Posterior vena cava (tissue), 2 donors: ENCODE measurements around the gene FPR3. TPM values are rescaled to one million over a fixed set of nuclear protein-coding genes. Genes with fewer than 3 reads are reported as not detected.

Experiments used
- DNase-seq: peaks from one replicate; pipeline ENCODE4 v3.0.0-alpha.2; 2020; ENCODE audit warnings: low spot score
- intact Hi-C, 2 donors: fragments of 100-400 bp; cut with DNase I; formaldehyde crosslinking; loops; one replicate each; pipeline versions ENCODE4 v1.14.1 to v1.14.2; 2022 to 2023
- total RNA-seq, 2 donors: library from RNA; stranded (reverse); fragmentation: NEBNext Ultra II Directional; extraction: Animal tissue kit (Norgen Biotek cat#: 25700); gene quantifications; one replicate each; pipeline ENCODE4 v1.2.1, GENCODE V29; 2021
- donor health status: DM: yes; HTN: yes; CAD: no.
- donor health status: DM: yes; HTN: yes; CAD: no.

FPR3 gene
- total RNA-seq, 2 donors from 2014 or later, result 14.5 to 15.0 TPM

DNA sequence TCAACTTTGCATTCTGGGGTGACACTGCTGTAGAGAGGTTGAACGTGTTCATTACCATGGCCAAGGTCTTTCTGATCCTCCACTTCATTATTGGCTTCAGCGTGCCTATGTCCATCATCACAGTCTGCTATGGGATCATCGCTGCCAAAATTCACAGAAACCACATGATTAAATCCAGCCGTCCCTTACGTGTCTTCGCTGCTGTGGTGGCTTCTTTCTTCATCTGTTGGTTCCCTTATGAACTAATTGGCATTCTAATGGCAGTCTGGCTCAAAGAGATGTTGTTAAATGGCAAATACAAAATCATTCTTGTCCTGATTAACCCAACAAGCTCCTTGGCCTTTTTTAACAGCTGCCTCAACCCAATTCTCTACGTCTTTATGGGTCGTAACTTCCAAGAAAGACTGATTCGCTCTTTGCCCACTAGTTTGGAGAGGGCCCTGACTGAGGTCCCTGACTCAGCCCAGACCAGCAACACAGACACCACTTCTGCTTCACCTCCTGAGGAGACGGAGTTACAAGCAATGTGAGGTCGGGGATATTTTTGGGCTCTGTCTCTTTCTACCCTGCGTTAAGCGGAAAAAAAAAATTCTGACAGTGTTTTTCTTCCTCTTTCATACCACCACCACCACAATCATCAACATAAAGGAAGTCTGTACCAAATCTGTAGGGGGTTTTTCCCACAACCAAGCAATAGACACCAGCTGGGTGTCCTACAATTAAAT lies 29.5 kb downstream of the FPR3 start:
- DNase-seq, result no peak
- intact Hi-C loops, result no loop called here

DNA sequence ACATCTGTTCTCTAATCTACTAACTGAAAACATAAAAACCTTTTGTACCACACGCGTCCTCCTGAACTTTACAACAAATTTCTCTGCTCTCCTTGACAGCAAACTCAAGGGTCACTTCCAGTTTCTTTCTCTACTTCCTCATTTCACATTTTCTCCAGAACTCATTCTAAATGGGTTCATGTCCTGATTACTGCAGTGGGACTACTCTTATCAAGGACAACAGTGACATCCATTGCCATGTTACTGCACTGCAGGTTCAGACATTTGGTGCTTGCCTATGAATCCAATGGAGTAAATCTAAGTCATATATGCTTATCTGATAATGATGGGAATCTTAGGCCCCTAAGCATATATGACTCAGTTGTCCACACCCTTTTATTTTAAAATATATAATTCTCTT lies 35.3 kb downstream of the FPR3 start:
- DNase-seq, result no peak
- intact Hi-C loops, result no loop called here

DNA sequence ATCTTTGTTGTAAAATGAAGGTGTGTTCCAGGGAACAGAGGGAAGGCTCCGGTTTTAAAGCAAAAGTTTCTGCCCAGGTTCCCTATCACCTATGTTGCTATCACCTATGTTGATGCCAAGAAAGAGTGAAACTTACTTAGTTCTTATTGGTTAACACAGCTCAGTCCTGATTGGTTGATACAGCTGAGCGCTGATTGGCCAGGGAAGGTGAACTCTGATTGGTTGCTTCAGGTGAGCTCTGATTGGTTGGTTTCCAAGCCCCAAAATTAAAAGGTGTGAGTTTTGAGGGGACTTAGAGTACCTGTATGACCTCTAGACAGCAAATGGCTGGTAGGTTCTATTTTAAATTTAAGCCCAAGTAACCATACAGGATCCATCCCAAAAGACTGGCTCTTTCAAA lies 42.2 kb downstream of the FPR3 start:
- DNase-seq, result no peak
- intact Hi-C loops, result no loop called here

DNA sequence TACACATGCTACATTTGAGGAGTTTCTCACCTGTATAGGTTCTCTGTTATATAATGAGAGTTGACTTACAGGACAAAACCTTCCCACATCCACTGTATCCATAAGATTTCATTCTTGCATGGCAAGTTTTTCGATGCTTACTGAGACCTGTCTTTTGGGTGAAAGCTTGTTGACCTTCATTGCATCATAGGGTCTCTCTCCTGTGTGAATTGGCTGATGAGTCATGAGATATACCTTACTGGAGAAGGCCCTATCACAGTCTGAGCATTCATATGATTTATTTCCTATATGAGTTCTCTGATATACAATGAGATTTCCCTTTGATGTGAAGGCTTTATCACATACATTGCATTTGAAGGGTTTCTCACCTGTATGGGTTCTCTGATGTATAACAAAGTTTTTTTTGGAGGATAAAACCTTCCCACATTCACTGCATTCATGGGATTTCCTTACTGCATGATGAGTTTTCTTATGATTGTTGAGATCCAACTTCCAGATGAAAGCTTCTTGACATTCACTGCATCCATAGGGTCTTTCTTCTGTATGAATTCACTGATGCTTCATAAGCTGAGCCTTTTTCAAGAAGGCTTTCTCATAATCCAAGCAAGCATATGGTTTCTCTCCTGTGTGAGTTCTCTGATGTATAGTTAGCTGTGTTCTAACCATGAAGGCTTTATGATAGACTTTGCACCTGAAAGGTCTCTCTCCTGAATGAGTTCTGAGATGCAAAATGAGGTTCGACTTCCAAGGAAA lies 67.1 kb downstream of the FPR3 start:
- intact Hi-C loops, result no loop called here
- no peak for DNase-seq

DNA sequence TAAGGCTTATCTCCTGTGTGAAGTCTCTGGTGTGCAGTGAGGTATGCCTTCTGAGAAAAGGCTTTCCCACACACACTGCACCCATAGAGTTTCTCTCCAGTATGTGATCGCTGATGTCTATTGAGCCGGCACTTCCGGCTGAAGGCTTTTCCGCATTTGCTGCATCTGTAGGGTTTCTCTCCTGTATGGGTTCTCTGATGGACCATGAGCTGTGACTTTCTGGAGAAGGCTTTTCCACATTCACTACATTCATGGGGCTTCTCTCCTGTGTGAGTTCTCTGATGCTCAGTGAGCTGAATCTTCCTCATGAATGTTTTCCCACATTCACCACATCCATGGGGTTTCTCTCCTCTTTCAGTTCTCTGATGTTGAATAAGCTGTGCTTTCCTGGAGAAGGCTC lies 78.1 kb downstream of the FPR3 start:
- no peak for DNase-seq
- intact Hi-C loops, result loop anchor here in 1 of 2 donors (5.0 kb wide), 1 partner anchor 1044 kb away; no protein-coding TSS in a partner anchor

Other genes with a start within 250 kb of the FPR3 start
- 1 to 10 TPM; 8.0 to 9.2 TPM for gene ZNF175, start 223.9 kb upstream of the FPR3 start, total RNA-seq
- not detected for gene SIGLEC5, start 164.8 kb upstream of the FPR3 start, total RNA-seq
- gene SIGLEC14, start 148.3 kb upstream of the FPR3 start, total RNA-seq, result 10 to 100 TPM in 1 of 2 donors, 1 to 10 TPM in 1; 4.8 to 10.3 TPM
- 10 to 100 TPM; 22.7 to 22.9 TPM for gene SPACA6, start 101.8 kb upstream of the FPR3 start, total RNA-seq
- gene HAS1, start 71.2 kb upstream of the FPR3 start, total RNA-seq, result 1 to 10 TPM; 3.8 to 6.7 TPM
- 10 to 100 TPM; 24.0 to 38.3 TPM for gene FPR1, start 43.3 kb upstream of the FPR3 start, total RNA-seq
- gene FPR2, start 34.0 kb upstream of the FPR3 start, total RNA-seq, result 1 to 10 TPM; 1.7 to 6.9 TPM
- 10 to 100 TPM in 1 of 2 donors, 1 to 10 TPM in 1; 9.3 to 10.0 TPM for gene ZNF577, start 92.8 kb downstream of the FPR3 start, total RNA-seq
- 10 to 100 TPM; 13.1 to 13.9 TPM for gene ZNF649, start 109.9 kb downstream of the FPR3 start, total RNA-seq
- 1 to 10 TPM; 6.7 to 7.0 TPM for gene ZNF613, start 132.3 kb downstream of the FPR3 start, total RNA-seq
- 10 to 100 TPM; 11.2 to 12.1 TPM for gene ZNF350, start 191.7 kb downstream of the FPR3 start, total RNA-seq
- gene ZNF615, start 213.1 kb downstream of the FPR3 start, total RNA-seq, result 10 to 100 TPM; 12.4 to 13.4 TPM
- 1 to 10 TPM; 7.6 to 9.8 TPM for gene ZNF614, start 233.2 kb downstream of the FPR3 start, total RNA-seq